HEK293 (cell line): ENCODE results near the gene PIK3C2B.
A peak's percentile ranks its signal among the peaks of the same experiment; 100 is the strongest.

ENCODE experiments used
- ATF2 ChIP-seq: fragments of 450-650 bp; formaldehyde crosslinking; IDR thresholded peaks from 2 replicates; pipeline ENCODE4 v1.5.1; 2016; ENCODE audit warnings: missing biosample characterization, missing genetic modification characterization, low read depth
- FEZF1 ChIP-seq: fragments of 450-650 bp; formaldehyde crosslinking; IDR thresholded peaks from 2 replicates; pipeline ENCODE4 v1.5.1; 2016; ENCODE audit warnings: missing biosample characterization, missing genetic modification characterization
- HOXA7 ChIP-seq: sonication (generic); formaldehyde crosslinking; IDR thresholded peaks from 2 replicates; pipeline ENCODE4 v1.8.1; 2022; ENCODE audit warnings: missing genetic modification reagents, borderline replicate concordance
- MZF1 ChIP-seq: fragments of 450-650 bp; formaldehyde crosslinking; IDR thresholded peaks from 2 replicates; pipeline ENCODE4 v1.5.1; 2017; ENCODE audit warnings: missing biosample characterization, missing genetic modification characterization, borderline replicate concordance
- OSR2 ChIP-seq: fragments of 450-650 bp; formaldehyde crosslinking; IDR thresholded peaks from 2 replicates; pipeline ENCODE4 v1.5.1; 2016; ENCODE audit warnings: missing biosample characterization, missing genetic modification characterization
- PRDM2 ChIP-seq: fragments of 450-650 bp; formaldehyde crosslinking; IDR thresholded peaks from 2 replicates; pipeline ENCODE4 v1.5.1; 2016; ENCODE audit warnings: missing biosample characterization, missing genetic modification characterization, borderline replicate concordance
- ZBTB20 ChIP-seq: fragments of 450-650 bp; formaldehyde crosslinking; IDR thresholded peaks from 2 replicates; pipeline ENCODE4 v1.5.1; 2016; ENCODE audit warnings: missing biosample characterization, missing genetic modification characterization
- ZBTB44 ChIP-seq: fragments of 450-650 bp; IDR thresholded peaks from 2 replicates; pipeline ENCODE4 v1.5.1; 2018; ENCODE audit warnings: missing biosample characterization, mild to moderate bottlenecking, missing genetic modification characterization
- ZFP3 ChIP-seq: fragments of 450-650 bp; formaldehyde crosslinking; IDR thresholded peaks from 2 replicates; pipeline ENCODE4 v1.5.1; 2016; ENCODE audit warnings: low read depth, missing biosample characterization, missing genetic modification characterization
- ZNF24 ChIP-seq: fragments of 450-650 bp; formaldehyde crosslinking; IDR thresholded peaks from 2 replicates; pipeline ENCODE4 v1.5.1; 2016; ENCODE audit warnings: missing biosample characterization, missing genetic modification characterization
- ZNF280C ChIP-seq: fragments of 450-650 bp; formaldehyde crosslinking; IDR thresholded peaks from 2 replicates; pipeline ENCODE4 v1.5.1; 2016; ENCODE audit warnings: missing biosample characterization, missing genetic modification characterization
- ZNF280D ChIP-seq: fragments of 450-650 bp; formaldehyde crosslinking; IDR thresholded peaks from 2 replicates; pipeline ENCODE4 v1.5.1; 2016; ENCODE audit warnings: missing biosample characterization, missing genetic modification characterization
- ZNF292 ChIP-seq: fragments of 450-650 bp; formaldehyde crosslinking; IDR thresholded peaks from 2 replicates; pipeline ENCODE4 v1.5.1; 2016; ENCODE audit warnings: low read depth, missing biosample characterization, missing genetic modification characterization, borderline replicate concordance
- ZNF48 ChIP-seq: fragments of 450-650 bp; formaldehyde crosslinking; IDR thresholded peaks from 2 replicates; pipeline ENCODE4 v1.5.1; 2016; ENCODE audit warnings: missing biosample characterization, missing genetic modification characterization
- ZNF555 ChIP-seq: fragments of 450-650 bp; formaldehyde crosslinking; conservative IDR thresholded peaks from 2 replicates; pipeline ENCODE4 v1.5.1; 2017; ENCODE audit warnings: missing biosample characterization, mild to moderate bottlenecking, missing genetic modification characterization, inconsistent platforms
- ZNF785 ChIP-seq: fragments of 450-650 bp; formaldehyde crosslinking; IDR thresholded peaks from 2 replicates; pipeline ENCODE4 v1.5.1; 2016; ENCODE audit warnings: missing biosample characterization, missing genetic modification characterization
- ZNF791 ChIP-seq: fragments of 450-650 bp; formaldehyde crosslinking; IDR thresholded peaks from 2 replicates; pipeline ENCODE4 v1.5.1; 2016; ENCODE audit warnings: missing biosample characterization, missing genetic modification characterization
- ZSCAN30 ChIP-seq: fragments of 450-650 bp; IDR thresholded peaks from 2 replicates; pipeline ENCODE4 v1.5.1; 2018; ENCODE audit warnings: missing biosample characterization, mild to moderate bottlenecking, missing genetic modification characterization, moderate library complexity
- ZSCAN4 ChIP-seq: fragments of 450-650 bp; formaldehyde crosslinking; IDR thresholded peaks from 2 replicates; pipeline ENCODE4 v1.5.1; 2017; ENCODE audit warnings: missing biosample characterization, missing genetic modification characterization

The PIK3C2B gene

GRCh38 chr1:204506201-204506968, 11.8 kb upstream of the PIK3C2B start (continued):
- no peak for TF ChIP-seq ZNF280C (tag by site-specific recombination)
- TF ChIP-seq PRDM2 (tag by site-specific recombination), result no peak
- TF ChIP-seq ZNF292, result no peak
- peak; percentile 81 for TF ChIP-seq ZNF24 (tag by site-specific recombination)
- TF ChIP-seq ZNF555, result no peak
- peak; percentile 31; the same call in 1 of the 2 replicates for TF ChIP-seq ZNF280D
- TF ChIP-seq OSR2 (tag by site-specific recombination), result peak; percentile 56
- TF ChIP-seq ZSCAN4 (tag by site-specific recombination), result no peak
- TF ChIP-seq ZNF48 (tag by site-specific recombination), result no peak
- TF ChIP-seq ZNF791 (tag by site-specific recombination), result no peak
- TF ChIP-seq ATF2, result no peak
- no peak for TF ChIP-seq FEZF1 (tag by site-specific recombination)
- TF ChIP-seq ZFP3 (tag by site-specific recombination), result no peak
- no peak for TF ChIP-seq HOXA7 (CRISPR knock-in tag)
- TF ChIP-seq ZNF785, result no peak
- peak; percentile 40; the same call in 1 of the 2 replicates for TF ChIP-seq ZBTB20 (tag by site-specific recombination)
- peak; percentile 42 for TF ChIP-seq ZBTB44
- no peak for TF ChIP-seq MZF1 (tag by site-specific recombination)
- no peak; the same call in 1 of the 2 replicates for TF ChIP-seq ZSCAN30 (tag by site-specific recombination)
